Activated CD4-positive, CD25-positive, alpha-beta regulatory T cell treated with anti-CD3 and anti-CD28 coated beads, Interleukin-2, amount 50 U/mL, for 24 hours (primary cell): ENCODE measurements around the gene ANXA3.
A peak's percentile ranks its signal among the peaks of the same experiment; 100 is the strongest.
"Not testable (repeated sequence)": the region's sequence is repeated elsewhere in the genome, so short reads cannot be mapped to it uniquely, and the experiment has no call there.

Experiments
- ATAC-seq, 2 donors: fragments of 150-1000 bp; cut with Tn5 transposase; one replicate each; pipeline ENCODE4 v1.10.0; 2021; ENCODE audit warnings: mild to moderate bottlenecking in 1 of 2, moderate library complexity in 1 of 2

ANXA3 gene

GRCh38 chr4:78578674-78579425 lies 27.3 kb downstream of the ANXA3 start:
- no peak for ATAC-seq

GRCh38 chr4:78581618-78582017 lies 30.0 kb downstream of the ANXA3 start:
- no peak for ATAC-seq

DNA sequence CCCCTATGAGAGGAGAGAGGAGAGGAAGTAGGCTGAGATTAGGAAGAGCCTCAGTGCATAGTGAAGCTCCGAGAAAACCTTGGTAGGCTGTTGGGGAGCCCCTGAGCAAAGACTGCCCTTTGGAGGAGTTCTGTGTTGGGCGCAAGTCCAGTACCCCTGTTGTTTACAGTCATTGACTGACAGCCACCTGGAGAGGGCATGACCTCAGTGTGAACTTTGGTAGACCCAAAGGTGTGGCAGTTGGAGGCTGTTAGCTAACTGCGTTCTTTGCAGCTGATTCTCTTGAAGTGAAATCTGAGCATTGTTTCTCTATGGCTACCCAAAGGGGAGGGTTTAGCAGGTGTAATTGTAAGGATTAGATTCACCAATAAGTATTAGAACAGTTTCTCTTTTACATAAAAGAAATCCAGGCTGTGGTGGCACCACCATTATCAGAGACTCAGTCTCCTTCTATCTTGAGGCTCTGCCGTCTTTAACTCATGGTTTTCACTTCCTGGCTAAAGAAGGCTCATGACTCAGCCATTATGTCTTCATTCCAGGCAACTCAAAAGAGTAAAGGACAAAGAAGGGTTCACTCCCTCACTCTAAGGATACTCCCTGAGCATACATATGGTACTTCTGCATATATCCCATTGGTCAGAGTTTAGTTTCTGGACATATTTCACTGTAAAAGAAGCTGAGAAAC lies 33.4 kb downstream of the ANXA3 start:
- ATAC-seq: peak in 1 of 2 donors; percentile 17

GRCh38 chr4:78585633-78586032 lies 34.1 kb downstream of the ANXA3 start:
- ATAC-seq: no peak

DNA sequence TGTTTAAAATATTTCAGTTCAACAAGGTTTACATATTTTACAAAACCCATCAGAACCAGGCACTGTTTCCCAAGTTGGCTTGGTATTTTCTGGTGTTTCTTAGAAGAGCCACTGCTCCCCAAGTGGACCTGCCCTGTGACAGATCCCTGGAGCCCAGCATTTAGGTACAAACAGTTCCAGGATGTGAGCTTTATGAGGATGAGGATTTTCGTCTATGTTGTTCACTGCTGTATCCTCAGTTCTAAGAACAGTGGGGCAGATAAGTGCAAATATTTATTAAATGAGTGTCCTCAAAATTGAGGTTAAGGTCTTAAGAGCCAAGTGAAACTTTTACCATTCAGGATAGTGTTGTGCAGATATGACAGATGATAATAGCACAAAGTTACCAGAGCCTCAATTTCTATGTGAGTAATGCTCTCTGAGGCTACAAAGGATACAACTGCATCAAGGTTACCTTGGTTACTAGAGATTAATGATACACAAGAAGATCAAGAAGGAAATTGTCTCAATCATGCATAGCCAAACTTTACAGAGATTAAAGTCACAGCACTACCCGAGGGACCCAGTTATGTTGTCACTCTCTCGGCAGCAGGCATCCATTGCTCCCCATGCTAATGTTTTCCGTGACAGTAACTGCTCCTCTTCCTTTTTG lies 37.5 kb downstream of the ANXA3 start:
- ATAC-seq: no peak

DNA sequence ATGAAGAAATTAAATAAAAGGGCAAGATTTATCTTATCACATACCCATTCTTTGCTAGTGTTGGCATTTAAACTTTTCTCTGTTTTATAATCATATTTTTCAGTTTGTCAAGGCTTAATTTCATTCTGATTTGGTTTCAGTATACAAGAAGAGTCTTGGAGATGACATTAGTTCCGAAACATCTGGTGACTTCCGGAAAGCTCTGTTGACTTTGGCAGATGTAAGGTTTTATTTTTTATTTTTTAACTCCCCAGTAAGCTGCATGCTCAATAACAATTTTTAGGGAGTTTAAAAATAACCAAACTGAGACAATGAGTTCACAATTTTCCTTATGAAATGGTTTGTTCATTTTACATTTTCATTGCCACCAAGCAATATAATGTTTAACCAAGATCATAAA lies 39.8 kb downstream of the ANXA3 start:
- ATAC-seq: no peak

DNA sequence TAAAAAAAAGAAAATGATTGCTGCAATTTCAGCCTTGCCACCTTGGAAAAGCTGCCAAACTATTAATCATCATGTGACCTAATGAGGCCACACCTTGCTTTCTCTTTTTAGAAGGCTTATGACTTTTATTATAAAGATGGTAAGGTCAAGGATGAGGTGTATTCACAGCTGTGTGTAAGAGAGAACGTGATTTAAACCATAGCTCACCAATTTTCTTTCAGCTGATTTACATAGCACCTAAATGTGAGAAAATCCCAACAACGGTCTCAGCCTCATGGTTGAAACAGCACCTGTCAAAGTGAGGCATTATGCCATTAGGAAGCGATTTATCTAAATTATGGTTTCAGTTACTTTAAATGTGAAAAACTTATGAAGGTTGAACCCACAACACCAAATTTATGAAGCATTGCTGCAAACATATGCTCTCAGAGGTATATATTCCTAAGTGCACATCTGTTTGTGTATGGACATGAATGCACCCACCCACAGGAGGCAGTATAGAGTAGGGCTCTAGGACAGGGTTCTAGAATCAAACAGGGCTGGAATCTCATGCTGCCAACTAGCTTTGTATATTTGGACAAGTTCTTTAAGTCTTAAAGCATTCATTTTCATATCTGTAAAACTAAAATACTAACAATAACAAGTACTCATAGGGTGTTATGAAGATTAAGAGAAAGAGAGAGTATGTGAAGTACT lies 40.7 kb downstream of the ANXA3 start:
- no peak for ATAC-seq

DNA sequence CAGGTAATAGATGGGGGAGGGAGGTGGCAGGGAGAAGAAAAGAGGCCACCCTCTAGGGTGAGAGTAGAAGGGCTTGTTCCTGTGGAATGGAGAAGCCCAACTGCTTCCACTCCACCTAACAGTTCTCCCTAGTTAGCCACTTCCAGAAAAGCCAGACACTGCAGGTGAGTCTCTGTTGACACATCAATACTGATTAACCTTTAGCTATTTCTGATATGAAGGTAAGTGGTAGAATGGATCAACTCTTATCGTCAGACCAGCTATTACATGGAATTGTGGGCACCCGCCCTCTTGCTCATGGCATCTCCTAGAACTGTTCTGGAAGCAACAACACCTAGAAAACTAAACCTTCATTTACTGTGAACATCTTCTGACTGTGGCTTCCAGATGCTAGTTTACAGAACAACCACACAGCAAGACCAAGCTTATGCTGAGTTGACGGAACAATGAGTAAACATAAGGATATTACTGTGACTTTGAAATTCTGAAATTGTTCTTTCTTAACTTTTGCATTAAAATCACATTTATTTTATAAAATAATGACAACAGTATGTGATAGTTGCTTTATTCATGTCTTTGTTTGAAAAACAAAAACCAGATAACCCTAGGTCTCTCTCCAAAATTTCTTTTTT lies 44.7 kb downstream of the ANXA3 start:
- ATAC-seq: no peak

GRCh38 chr4:78598431-78598830 lies 46.9 kb downstream of the ANXA3 start:
- ATAC-seq: not testable (repeated sequence)

- no peak for ATAC-seq
These were observed 47.6 kb downstream of the ANXA3 start for GRCh38 chr4:78599147-78599546.

- no peak for ATAC-seq
These were observed 48.4 kb downstream of the ANXA3 start for GRCh38 chr4:78599931-78600375.

DNA sequence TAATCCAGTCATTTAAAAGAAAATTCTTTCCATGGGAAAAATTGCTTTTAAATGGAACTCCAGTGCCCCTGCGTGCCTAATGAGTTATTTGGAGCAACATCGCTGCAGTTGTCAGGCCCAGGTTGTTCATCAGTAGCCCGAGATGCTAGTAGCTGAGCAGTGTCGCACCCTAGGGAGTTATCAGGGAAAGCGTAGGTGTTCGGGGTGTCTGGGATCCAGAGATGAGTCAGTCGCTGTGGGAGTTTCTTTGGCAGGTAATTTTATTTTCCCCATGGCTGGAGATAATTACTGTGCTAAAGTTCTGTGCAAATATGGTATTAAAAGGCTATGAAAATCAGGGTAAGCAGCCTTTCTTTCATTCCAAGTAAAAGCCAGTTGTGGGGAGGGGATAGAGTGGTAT lies 49.4 kb downstream of the ANXA3 start:
- no peak for ATAC-seq

DNA sequence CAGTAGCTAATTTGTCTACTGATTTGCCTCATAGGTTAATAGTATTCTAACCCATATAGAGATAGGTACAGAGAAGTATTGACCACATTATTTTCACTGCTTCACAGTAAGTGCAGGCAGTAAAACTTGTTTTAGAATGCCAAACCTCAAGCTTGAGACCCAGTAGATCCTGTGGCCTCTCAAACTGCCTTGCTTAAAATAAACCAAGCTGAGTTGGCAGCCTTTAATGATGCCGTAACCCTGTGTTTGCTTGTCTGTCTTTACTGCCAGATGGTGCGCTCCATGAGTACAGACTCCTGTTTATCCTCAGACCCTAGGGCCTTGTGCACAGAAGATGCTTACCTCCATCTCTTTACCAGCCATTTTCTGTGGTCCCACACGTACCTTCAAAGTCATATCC lies 50.8 kb downstream of the ANXA3 start:
- no peak for ATAC-seq

GRCh38 chr4:78603384-78603783 lies 51.8 kb downstream of the ANXA3 start:
- no peak for ATAC-seq

DNA sequence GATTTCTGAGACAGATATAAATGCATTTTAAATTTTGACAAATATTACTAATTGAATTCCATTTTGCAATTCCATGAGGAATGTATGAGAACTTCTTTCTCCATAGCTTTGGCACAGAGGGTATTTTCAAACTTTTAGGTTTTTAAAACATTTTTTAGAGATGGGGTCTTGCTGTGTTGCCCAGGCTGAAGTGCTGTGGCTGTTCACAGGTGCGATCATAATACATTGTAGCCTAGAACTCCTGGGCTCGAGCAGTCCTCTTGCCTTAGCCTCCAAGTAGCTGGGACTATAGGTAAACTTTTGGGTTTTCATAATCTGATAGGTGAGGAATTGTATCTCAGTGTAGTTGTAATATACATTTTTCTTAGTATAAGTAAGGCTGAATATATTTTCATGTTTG lies 53.4 kb downstream of the ANXA3 start:
- ATAC-seq: no peak

DNA sequence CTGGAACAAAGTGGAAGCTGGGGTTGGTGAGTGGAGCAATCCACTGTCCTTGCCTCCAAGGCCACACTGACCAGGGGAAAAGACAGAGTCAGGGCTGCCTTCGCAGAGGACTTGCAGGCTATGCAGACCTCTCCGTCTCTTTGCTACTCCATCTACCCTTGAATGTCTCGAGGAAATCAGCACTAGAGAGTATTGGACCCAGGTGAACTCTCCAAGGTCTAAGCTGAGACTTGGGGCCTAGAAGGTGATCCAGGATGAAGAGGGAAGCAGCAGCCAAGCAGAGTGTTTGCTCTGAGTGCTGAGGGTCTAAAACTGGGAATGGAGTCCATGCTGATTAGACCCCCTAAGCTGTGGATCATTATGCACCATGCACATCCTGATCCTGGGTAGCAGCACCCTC lies 54.5 kb downstream of the ANXA3 start:
- ATAC-seq: no peak

GRCh38 chr4:78606530-78607095 lies 55.0 kb downstream of the ANXA3 start:
- no peak for ATAC-seq

GRCh38 chr4:78608684-78609083 lies 57.1 kb downstream of the ANXA3 start:
- ATAC-seq: no peak

GRCh38 chr4:78609580-78609979 lies 58.0 kb downstream of the ANXA3 start:
- ATAC-seq: no peak

DNA sequence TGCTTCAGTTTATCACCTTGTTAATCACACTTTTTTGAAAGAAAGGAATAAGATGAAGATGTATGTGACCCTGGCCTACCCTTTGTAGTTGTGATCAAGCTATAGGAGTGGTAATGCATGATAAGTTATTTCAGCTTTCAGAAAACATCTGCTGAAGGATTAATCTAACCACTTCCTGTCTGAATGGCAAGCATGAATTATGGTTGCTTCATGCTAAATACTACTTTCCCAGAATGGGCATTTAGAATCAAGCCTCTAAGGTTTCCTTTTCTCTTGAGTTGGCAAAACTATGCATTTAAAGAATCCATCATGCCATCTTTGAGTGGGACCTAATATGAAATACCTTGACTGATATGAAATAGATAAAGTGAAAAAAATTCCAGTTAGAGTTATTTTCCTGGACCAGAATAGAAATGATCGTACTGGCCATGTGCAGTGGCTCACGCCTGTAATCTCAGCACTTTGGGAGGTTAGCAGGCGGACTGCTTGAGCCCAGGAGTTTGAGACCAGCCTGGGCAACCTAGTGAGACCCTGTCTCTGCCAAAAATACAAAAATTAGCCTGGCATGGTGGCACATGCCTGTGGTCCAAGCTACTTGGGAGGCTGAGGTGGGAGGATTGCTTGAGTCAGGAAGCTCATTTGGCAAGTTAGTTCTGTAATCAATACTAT lies 59.1 kb downstream of the ANXA3 start:
- ATAC-seq: no peak

DNA sequence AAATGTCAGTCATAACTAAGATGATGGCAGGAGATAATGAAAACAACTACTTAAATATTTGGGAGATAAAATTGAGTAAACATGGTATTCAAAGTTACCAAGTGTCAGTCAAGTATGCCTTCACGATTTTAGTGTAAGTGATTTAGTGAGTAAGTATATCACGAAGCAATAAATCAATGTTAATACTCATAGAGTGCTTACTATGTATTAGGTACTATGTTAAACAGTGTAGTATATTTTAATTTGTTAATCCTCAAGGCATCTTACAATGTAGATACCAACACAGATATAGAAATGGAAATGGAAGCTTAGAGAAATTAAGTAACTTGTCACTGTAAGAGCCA lies 59.6 kb downstream of the ANXA3 start:
- ATAC-seq: no peak
